AG09319 (cell line): ENCODE data around the gene TSEN2.
A peak's percentile ranks its signal among the peaks of the same experiment; 100 is the strongest.

Experiments
- DNase-seq: peaks from one replicate; pipeline ENCODE4 v3.0.0-alpha.2; 2010; ENCODE audit warnings: low read depth; ENCODE audit errors: extremely low read depth
- TF ChIP-seq, protein P1 (sequence below): IDR thresholded peaks from 2 replicates; pipeline ENCODE4 v1.5.1; 2011; ENCODE audit warnings: low read depth, mild to moderate bottlenecking, inconsistent platforms, low read length, moderate library complexity

Gene TSEN2

GRCh38 chr3:12440927-12441714 is 43.2 kb upstream of the TSEN2 start:
- peak; percentile 61 for DNase-seq
- TF ChIP-seq, protein P1, sequence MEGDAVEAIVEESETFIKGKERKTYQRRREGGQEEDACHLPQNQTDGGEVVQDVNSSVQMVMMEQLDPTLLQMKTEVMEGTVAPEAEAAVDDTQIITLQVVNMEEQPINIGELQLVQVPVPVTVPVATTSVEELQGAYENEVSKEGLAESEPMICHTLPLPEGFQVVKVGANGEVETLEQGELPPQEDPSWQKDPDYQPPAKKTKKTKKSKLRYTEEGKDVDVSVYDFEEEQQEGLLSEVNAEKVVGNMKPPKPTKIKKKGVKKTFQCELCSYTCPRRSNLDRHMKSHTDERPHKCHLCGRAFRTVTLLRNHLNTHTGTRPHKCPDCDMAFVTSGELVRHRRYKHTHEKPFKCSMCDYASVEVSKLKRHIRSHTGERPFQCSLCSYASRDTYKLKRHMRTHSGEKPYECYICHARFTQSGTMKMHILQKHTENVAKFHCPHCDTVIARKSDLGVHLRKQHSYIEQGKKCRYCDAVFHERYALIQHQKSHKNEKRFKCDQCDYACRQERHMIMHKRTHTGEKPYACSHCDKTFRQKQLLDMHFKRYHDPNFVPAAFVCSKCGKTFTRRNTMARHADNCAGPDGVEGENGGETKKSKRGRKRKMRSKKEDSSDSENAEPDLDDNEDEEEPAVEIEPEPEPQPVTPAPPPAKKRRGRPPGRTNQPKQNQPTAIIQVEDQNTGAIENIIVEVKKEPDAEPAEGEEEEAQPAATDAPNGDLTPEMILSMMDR: no peak

- no peak for DNase-seq
- TF ChIP-seq, protein P1: no peak
Observed at GRCh38 chr3:12442654-12443501, 41.4 kb upstream of the TSEN2 start.

GRCh38 chr3:12443781-12444522 is 40.3 kb upstream of the TSEN2 start:
- TF ChIP-seq, protein P1: no peak
- DNase-seq: no peak

DNA sequence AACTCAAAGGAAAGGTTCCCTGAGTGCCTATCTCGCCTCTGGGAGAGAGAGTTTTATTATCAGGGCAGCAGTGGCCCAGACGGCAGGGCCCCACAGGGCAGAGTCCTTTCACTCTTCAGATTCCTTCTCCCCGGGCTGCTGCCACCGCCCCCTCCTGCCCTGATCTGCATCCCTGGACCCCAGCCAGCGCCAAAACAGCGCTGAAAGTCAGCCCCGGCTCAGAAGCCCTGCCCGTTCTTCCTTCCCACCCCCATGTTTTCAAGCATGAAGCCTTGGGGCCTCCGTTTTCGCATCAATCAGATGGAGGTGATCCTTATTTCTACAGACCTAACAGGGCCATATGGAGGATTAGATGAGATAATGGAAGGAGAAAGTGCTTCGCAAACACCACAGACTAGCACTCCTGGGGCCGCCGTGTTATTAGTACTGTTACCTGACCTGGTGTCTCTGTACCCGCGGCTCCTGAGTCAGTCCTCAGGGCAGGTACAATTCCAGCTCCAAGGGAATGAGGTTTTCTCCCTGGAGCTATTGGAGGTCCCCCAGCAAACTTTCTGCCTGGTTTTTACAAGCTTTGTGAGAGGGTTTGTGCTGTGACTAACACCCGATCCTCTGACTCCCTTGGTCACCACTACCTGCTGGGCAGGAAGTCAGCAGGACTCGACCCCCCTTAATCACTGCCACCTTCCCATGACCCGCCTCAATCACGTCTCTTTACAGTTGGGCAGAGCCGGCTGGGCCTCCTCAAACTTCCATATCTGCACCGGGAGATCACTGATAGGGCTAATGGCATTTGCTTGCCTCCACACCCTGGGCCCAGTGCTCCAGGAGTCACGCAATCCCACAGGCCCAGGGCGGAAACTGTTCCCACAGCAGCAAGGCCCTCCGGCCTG is 39.5 kb upstream of the TSEN2 start:
- TF ChIP-seq, protein P1: no peak
- DNase-seq: no peak

DNA sequence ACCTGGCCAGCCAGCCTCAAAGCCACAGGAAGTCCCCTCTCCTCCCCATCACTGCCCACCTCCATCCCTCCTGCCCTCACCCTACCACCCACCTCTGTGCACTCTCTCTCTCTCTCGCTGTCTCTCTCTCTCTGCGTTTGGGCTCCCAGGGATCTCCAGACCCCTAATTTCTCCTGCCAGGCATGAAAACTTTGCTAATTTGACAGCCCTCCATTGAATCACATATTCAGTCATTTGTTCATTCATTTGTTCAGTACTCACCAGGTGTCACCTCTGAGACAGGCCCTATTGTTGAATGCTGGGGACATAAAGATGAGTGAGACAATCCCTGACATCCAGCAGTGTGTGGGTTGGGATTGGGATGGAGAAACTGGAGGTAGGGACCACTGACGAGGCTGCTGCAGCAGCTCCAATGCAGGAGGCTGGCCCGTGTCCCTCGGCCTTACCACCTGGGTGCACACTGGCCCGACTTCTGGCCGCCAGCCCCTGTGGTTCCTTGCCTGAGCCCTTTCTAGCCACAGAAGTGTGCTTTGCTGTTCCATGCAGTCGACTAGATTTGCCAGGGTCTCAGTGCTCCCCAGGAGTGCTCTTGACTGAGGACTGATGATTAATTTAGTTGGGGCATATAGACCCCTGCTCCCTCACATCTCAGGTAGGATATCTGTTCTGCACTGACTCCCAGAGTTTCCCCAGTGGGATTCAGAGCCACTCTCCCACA is 38.6 kb upstream of the TSEN2 start:
- TF ChIP-seq, protein P1: no peak
- DNase-seq: no peak

DNA sequence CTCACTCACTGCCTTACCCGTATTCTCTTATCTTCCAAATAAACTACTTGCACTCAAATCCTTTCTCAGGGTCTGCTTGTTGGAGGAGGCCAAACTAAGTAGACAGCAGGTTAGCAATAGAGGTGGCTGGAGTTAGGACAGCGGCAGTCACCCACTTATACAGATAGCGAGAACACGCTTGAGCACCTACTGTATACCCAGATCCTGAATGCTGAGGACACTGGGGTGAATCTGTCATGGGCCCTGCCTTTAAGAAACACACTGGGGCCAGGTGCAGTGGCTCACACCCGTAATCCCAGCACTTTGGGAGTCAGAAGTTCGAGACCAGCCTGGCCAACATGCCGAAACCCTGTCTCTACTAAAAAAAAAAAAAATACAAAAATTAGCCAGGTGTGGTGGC is 38.0 kb upstream of the TSEN2 start:
- TF ChIP-seq, protein P1: no peak
- DNase-seq: no peak
